Activated CD8-positive, alpha-beta memory T cell treated with anti-CD3 and anti-CD28 coated beads for 4 hours (primary cell): ENCODE measurements around the gene ANKS3.

Experiments
- DNase-seq, 2 donors: peaks; one replicate each; pipeline ENCODE4 v3.0.0-alpha.2; 2020; ENCODE audit warnings: low read depth in 2 of 2

ANKS3 gene

DNA sequence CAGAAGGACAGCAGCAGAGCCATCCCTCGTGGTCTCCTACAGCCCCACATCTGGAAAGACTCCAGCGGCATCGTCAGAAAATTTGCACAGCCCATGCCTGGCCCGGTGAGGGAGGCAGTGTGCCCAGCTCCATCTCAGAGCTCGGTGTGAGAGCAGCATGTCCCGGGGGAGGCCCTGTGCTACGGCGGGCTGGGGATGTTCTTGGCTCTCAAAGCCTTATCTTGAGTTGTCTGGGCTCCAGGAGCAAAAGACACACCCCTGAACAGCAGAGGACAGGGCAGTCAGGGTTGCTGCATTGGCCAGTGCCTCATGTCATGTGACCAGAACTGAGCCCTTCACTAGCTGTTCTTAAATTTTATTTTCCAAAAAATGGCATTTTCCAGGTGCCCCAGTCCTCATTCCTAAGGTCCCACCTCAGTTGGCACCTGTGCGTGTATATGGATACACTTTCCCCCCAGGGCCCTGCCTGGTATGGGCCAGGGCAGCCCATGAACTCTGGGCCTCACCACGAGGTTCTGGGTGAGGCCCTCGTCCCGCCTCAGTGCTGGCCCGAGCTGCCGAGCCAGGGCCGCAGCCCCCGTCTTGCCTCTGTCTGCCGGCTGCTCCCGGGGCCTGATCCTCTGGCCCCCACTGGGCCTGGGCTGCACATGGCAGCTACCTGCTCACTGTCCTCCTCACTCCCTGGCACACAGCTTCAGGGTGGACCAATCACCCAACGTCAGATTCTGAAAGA is 37.7 kb downstream of the ANKS3 start:
- DNase-seq, result no peak

DNA sequence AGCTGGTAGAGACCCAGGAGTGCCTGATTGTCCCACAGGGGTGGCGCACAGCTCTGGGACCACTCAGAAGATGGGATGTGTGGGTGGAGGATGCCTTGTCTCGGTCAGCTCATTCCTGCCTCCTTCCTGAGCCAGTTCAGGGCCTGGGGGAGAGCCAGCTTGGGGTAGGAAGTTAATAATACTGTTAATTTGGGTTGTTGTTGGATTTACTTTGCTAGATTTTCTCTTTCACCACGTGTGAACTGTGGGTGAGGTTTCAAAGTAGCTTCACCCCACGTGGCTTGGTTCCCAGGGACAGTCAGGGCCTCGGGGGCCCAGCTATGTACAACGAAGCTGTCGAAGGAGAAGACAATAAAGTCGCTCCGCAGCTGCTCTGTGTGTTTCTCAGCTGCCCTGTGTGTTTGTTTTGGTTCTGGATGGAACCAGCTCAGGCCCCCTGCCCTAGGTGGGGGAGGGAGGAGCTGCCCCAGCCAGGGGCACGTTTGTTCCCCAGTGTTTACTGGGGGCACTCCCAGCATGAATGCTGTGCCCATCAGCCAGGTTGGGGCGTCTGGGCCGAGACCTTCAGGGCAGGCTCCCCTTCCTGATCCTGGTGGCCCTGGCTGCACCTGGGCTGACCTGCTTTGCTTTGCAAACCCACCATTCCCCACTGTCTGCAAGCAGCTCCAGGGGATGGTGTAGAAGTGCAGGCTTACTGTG is 38.4 kb downstream of the ANKS3 start:
- DNase-seq, result no peak

DNA sequence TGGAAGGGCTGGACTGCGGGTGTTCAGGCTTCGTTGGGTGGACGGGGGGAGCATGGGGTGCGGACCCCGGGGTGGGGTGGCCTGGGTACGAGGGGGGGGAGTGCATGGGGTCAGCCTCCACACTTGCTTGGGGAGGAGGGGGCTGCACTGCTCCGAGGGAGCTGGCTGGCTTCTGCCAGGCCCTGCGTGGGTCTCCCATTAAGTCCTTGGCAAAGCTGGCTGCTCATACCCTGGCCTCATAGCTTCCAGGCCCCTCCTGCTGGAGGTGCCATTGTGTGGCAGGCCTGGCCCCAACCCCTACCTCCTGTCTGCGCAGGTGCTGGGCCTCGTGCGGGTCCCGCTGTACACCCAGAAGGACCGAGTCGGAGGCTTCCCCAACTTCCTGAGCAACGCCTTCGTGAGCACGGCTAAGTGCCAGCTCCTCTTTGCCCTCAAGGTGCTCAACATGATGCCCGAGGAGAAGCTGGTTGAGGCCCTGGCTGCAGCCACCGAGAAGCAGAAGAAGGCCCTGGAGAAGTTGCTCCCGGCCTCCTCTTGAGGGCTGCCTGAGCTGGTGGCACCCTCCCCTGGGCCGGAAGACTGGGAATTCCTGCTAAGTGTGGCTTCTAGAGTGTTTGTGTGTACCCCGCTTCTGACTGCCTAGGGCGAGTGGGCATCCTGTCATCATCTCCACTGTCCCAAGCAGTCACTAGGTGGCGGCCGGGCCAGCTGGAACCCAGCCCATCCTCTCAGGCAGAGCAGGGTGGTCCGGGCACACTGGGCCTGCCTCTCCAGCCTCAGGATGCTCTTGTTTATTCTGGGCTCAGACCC is 39.2 kb downstream of the ANKS3 start:
- DNase-seq, result no peak

DNA sequence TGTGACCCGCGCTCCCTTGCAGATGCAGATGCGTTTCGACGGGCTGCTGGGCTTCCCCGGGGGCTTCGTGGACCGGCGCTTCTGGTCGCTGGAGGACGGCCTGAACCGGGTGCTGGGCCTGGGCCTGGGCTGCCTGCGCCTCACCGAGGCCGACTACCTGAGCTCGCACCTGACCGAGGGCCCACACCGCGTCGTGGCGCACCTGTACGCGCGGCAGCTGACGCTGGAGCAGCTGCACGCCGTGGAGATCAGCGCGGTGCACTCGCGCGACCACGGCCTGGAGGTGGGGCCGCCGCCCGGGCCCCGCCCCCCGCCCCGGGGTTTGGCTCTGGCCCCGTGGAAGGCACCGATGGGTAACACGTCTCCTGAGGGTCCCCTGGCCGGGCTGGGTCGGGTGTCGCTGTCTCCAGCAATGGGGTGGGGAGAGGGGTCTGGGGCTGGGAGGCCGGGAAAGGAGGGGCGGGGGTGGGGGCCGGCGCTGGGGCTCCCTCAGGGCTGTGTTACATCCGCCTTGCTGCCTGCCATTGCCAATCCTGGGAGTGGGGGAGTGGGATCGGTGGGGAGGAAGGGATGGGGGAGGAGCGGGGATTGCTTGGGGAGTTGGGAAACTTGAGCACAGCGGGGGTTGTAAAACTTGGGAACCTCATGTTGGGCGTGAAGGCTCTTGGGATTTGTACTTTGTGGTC is 40.0 kb downstream of the ANKS3 start:
- DNase-seq, result no peak

DNA sequence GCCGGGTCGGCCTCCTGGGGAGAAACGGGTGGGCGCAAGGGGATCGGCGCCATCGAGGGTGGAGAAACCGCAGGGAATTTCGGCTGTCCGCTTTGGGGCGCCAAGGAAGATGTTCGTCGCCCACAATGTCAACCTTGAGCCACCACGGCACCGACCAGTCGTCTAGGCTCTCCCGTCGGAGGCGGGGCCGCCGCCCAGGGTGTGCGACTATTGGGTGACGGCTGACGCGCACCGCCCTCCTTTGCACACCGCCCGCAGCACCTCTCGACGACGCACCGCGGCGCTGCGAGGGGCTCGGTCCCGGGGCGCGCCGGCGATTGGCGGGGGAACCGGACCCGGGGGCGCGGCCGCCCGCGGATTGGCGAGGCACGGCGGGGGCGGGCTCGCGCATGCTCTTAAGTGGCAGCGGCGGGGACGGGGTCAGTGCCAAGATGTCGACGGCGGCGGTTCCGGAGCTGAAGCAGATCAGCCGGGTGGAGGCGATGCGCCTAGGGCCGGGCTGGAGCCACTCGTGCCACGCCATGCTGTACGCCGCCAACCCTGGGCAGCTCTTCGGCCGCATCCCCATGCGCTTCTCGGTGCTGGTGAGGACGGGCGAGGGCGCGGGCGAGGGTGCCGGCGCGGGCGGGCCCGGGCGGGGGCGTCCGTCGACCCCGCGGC is 40.6 kb downstream of the ANKS3 start, which contains the start of gene NUDT16L1:
NUDT16L1 (plus strand) TSS at position 267 of the 660 bp plus-strand sequence; CDS start at position 432, 165 bp downstream.
- DNase-seq, result peak; percentile 91 to 94

DNA sequence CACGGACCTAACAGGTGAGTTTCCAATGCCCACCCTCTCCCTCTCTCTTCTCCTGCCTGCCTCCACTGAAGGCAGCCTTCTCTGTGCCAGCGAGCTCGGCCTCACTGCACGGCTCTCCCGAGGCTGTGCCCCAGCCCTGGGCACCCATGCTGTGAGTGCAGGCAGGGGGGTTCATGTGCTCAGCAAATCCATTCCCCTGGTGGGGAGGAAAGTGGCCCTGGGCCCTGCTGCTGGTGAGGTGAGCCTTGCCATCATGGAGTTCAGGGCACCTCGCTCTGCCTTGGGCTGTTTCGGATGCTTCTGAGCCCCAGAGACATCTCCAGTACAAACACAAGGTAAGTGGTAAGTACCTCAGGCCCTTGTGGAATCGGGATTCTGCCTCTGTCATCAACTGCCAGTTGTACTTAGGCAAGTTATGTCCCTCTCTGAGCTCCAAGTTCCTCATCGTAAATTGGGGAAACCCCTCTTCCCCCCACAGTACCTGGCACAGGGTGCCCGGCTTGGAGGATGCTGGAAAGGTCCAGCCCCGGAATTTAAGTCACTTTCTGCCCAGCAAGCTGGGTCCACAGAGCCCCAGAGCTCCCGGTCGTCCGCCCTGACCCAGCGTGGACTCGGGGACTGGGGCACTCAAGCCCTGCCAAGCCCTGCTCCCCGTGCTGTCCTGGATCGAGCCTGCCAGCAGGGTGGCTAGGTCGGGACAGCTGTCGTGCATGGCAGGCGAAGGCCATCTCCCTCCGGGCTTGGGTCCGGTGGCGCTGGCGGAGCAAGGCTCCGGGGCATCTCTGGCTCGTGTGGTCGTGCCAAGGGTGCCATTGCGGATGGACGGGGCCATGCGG is 41.4 kb downstream of the ANKS3 start:
- no peak for DNase-seq

DNA sequence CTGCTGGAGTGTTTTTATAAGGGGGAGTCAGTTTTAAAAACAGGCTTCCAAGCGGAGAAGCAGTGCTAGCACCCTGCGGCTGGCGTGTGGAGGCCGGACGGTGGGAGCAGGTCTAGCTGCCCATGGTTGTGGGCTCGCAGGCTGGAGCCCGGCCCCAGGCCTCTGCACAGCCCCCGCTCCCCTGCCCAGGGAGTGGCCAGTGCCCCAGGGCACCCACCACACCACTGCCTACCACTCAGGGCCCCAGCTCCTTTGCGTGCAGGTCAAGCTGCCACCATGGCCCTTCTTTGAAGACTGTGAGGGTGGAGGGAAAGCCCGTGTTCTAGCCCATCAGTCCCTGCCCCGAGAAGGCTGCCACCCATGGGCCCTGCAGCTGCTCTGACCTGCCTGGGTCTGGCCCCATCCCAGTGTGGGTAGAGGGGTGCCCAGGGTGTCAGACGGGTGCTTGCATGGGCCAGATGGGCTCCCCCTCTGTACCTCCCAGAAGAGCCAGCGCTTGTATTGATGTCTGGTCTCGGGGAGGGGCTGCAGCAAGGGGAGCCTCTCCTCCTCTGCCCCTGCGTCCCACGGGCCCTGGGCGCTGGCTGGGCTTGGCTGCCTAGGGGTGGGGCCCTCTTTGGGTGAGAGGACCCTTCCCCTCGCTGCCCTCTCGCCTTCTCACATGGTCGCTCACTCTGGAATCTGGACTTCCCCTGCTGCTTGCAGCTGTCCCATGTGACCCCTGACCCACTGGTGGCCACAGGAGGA is 42.2 kb downstream of the ANKS3 start:
- DNase-seq, result no peak

DNA sequence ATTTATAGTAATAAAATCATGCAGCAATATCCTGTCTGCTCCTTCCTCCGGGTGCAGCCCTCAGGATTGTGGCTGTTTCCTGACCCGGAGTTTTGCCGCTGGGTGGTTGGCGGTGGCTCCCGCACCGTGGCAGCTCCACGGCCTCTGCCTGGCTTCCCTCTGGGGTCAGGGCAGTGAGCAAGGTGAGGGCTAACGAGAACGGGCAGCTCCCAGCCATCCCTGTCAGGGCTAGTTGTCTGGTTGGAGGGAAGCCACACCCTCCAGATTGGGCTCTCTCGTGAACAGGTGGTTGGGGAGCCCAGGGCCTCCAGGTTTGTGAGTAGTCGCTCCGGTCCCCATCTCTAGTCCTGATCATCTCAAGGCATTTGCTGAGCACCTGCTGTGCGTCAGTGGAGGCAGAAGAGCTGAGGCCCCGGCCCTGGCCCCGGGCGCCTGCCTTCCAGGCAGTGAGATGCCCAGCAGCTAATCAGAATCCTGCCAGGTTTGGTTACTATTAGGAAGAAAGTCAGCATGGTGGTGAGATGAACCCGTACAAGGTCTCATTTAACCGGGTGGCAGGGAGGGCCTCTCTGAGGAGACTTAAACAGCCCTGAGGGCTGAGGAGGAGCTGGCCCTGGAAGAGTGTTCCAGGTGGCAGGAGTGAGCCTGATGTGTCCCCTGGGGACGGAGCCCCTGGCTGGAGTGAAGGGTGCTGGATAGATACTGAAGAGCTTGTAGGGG is 43.0 kb downstream of the ANKS3 start:
- DNase-seq, result no peak

DNA sequence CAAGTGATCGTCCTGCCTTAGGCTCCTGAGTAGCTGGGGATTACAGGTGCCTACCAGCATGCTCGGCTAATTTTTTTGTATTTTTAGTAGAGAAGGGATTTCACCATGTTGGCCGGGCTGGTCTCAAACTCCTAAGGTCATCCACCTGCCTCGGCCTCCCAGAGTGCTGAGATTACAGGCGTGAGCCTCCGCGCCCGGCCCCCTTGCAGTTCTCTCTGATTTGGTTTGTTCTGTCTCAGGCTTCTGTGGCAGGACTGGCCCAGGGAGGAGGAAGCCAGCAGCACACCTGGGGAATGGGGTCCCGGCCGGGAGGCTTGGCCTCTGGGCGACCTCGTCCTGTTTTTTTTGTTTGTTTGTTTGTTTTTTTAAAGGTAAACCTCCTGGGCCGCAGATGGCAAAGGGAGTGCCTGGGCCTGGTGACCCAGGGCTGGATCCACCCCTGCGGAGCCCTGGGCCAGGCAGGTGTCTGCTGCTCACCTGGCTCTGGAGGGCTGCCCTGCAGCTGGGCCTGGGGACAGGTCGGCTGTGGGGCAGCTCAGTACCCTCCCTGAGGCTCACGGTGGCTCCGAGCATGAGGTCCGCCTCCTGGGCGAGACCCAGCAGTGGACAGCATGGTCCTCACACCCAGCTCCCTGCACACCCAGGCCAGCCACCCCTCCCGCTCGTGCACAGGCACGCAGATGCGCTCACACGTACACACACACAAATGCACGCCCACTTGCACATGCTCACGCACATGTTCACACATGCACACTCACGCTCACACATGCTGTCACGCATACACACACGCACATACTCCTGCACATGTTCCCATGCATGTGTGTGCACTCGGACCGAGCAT is 44.0 kb downstream of the ANKS3 start:
- DNase-seq, result no peak

DNA sequence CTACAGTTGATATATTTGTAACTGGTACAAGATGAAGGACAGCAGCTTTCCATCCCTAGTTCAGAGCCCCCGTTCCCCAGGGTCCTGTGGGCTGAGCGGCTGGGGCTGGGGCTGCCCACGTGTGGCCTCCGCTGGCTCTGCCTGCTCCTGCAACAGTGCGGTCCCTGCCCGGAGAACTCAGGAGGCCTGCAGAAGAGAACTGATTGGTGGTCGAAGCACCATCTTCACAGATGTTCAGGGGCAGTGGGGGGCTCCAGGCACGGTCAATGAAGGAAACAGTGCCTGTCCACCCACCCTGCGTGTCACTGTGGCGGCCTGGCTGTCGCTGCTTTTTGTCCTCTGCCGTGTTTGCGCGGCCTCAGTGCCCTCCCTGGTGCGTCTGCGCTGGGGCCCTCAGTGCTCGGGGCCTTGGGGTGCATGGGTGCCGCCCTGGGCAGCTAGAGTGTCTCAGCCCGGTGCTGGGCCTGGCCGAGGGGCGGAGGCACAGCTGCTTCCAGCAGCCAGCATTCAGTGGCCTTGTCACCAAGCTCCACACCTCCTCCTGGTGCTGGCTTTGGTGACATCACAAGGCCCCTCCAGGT is 44.9 kb downstream of the ANKS3 start:
- DNase-seq, result no peak

DNA sequence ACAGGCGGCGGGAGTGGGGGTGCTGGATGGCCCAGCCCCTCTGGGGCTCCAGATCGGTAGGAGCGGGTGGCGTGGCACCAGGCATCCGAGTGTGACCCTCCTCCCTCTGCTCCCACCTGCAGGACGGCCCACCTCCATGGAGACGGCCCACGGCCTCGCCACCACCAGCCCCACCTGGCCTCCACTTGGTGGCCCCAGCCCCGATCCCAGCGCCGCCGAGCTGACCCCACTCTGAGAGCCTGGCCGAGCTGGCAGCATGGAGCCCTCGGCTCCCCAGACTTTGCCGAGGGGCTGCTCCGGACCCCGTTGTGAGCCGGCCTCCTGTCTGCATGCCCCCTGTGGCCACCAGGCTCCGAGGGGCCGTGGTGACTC is 45.4 kb downstream of the ANKS3 start:
- DNase-seq, result no peak

DNA sequence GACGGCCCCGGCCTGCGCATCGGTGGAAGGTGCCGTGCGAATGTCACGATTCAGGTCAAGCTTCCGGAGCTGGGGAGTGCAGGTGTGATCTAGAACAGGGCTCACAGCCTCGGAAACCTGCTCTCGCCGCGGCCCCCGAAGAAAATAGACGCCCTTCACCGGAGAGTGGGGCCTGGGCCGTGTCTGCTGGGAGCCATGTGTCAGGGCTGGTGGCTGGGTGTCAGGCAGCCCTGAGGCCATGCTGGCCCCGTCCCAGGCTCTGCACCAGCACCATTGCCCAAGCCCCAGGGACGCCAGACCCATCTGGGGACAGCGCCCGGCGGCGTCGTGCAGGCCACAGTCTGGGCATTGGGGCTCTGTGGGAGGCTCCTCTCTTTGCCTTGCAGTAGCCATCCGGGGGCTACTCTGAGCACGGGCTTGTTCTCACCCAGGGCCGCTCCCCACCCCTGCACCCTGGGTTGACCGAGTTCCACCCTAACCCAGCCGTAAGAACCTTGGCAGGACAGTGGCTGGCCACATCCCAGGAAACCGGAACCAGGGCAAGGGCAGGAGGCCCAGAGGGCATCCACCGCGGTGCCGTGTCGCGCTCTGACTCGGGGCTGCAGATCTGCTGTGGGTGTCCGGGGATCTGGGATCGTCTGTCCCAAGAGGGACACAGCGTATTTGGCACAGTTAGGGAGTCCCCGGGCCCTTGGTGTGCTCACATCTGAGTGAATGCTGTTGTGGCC is 46.0 kb downstream of the ANKS3 start:
- no peak for DNase-seq

DNA sequence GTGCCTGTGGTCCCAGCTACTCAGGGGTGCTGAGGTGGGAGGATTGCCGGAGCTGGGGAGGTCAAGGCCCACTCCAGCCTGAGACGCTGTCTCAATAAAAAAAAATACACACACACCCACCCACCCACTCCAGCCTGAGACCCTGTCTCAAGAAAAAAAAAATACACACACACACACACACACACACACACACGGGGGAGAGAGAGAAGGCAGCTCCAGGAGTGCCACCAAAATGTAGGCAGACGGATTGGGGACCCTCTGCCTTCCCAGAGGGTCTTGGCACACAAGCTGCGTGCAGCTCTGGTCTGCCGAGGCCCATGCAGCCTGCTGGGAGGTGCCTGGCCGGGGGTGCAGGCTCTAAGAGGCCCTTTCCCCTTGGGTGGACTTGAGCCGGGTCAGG is 46.7 kb downstream of the ANKS3 start:
- no peak for DNase-seq

DNA sequence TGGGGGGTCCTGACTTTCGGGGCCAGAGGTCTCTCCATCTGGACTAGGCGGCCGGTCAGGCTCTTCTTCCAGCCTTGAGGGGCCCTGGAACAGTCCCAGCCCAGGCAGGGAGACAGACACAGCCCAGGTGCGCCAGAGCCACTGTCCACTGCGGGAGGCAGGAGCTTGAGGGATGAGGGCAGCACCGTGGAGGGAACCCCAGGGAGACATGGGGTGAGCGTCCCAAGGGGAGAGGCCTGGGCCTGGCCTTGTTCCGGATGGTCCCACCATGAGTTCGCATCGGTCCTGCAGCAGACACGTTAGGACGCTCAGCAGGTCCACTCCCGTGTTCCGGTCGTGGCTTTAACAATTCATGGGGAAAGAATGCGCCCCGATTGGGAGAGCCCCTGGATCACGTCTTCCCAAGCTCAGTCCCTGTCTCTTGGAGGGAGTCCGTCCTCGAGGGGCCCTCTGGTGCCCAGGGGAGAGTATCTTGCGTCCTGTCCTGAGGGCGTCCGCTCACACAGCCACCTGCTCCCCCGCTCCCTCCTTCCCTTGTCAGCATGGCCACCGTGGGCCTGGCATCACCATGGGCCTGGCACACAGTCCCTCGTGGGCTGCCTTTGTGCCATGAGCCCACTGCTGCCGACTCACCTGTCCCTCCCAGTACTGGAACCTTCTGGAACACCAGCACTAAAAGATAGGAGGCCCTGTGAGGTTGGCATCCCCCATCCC is 47.4 kb downstream of the ANKS3 start:
- no peak for DNase-seq

DNA sequence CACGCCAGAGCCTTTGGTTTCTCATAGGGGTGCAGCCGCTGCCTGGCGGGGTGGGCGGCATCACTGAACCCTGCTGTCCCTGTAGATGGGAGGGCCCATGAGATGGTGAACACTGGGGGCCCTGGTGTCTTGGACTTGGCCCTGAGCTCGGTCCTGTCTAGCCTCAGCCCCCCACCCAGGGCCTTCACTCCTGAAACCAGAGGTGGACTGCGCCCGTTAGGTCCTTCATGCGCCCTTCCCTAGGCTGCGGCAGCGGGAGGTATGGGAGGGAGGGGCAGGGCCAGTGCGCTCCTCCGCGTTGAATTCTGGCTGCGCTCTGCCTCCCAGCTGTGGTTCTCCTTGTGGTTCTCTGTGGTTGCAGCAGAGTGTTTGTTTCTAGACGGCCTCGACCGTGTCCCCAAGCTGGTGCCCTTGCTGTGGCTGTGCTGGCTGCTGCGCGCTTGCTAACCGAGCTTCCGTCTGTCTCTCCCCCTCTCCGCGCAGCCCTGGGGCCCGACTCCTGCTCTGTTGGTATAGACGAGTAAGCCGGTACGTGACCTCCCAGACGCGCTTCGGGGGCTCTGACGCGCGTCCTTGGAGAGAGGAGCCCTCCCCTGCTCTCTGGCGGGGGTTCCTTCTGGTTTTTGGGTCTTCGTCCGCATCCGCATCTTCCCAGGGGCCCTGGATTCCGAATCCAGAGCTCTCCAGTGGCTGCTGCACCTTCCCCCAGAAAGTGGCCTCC is 48.1 kb downstream of the ANKS3 start:
- no peak for DNase-seq

DNA sequence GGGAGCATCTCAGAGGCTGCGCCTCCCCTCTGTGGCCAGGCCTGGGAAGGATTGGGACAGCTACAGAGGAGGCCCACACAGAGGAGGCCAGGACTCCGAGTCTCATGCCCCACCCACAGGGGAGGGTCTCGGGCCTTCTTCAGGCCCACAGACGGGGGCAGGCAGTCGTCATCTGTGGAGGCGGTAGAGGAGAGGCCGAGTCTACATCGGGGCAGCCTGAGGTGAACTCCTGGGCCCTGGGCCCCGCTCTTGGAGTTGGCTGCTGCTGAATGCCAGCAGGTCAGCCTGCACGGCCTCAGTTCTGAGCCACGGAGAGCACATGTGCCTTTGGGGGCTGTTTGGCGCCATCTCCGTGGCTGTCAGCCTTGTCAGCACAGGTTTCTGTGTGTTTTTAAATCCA is 48.8 kb downstream of the ANKS3 start:
- no peak for DNase-seq
